PC-3 (cell line): ENCODE measurements around the gene SLC2A4RG.

Experiments used
- EZH2 ChIP-seq: fragments of 300-600 bp; sonication (generic); IDR thresholded peaks from one replicate; pipeline ENCODE4 v1.6.1; 2017; ENCODE audit warnings: antibody characterized with exemption, mild to moderate bottlenecking, low read length; ENCODE audit not compliant: unreplicated experiment
- EZH2phosphoT487 ChIP-seq: fragments of 300-600 bp; sonication (generic); IDR thresholded peaks from 2 replicates; pipeline ENCODE4 v1.6.1; 2018; ENCODE audit warnings: mild to moderate bottlenecking, antibody characterized with exemption, low read length, borderline replicate concordance
- TF ChIP-seq, protein P1 (sequence below): fragments of 300-600 bp; sonication (generic); conservative IDR thresholded peaks from 2 replicates; pipeline ENCODE4 v1.5.1; 2017; ENCODE audit warnings: antibody characterized with exemption, low read depth, mild to moderate bottlenecking, low read length

DNA sequence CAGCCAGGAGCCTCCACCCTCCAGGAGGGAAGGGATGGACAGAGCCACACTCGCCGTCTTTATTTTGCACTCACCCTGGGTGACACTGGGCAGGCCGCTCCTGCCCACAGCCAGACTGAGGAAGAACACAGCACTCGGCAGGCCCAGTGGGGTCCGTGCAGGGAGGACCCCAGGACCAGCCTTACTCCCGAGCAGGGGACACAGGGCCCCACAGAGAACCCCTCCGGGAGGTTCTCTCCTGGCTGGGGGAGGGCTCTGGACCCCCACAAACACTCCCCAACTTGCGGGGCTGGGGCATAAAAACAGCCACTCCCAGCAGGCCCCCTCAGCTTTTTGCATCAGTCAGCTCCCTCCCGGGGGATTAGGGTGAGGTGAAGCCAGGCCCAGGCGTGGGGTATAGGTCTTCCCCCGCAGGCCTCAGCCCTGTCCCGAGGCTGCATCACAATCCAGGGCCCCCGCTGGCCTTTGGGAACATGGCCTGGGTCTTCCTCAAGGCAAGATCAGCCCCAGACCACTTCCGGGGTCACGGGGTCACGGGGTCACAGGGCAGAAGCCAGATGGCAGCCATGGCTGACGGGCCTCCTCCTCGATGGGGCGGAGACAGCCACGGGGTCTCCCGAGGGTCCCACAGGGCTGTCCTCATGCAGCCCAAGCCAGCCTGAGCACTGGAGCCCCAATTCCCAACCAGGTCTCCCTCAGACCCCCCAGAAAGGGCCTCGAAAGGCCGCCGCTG lies 39.9 kb upstream of the SLC2A4RG start:
- TF ChIP-seq, protein P1, sequence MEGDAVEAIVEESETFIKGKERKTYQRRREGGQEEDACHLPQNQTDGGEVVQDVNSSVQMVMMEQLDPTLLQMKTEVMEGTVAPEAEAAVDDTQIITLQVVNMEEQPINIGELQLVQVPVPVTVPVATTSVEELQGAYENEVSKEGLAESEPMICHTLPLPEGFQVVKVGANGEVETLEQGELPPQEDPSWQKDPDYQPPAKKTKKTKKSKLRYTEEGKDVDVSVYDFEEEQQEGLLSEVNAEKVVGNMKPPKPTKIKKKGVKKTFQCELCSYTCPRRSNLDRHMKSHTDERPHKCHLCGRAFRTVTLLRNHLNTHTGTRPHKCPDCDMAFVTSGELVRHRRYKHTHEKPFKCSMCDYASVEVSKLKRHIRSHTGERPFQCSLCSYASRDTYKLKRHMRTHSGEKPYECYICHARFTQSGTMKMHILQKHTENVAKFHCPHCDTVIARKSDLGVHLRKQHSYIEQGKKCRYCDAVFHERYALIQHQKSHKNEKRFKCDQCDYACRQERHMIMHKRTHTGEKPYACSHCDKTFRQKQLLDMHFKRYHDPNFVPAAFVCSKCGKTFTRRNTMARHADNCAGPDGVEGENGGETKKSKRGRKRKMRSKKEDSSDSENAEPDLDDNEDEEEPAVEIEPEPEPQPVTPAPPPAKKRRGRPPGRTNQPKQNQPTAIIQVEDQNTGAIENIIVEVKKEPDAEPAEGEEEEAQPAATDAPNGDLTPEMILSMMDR = no peak
- TF ChIP-seq EZH2 (no peak), EZH2phosphoT487 (no peak)
